Neural progenitor cell (in vitro differentiated cells): Measurements from ENCODE around the gene BACH1. TPM values are rescaled to one million over a fixed set of nuclear protein-coding genes. Genes with fewer than 3 reads are reported as not detected.

Source experiments
- DNase-seq: peaks from one replicate; pipeline ENCODE4 v3.0.0-alpha.2; 2016; ENCODE audit warnings: low spot score
- H2AFZ ChIP-seq: fragments of 200-600 bp; sonication (generic); replicated peaks from 2 replicates; pipeline ENCODE4 v1.6.1; 2016; ENCODE audit warnings: antibody characterized with exemption
- H3F3A ChIP-seq: fragments of 200-600 bp; sonication (generic); 2 replicates; pipeline ENCODE4 v1.6.1; 2016; ENCODE audit warnings: antibody characterized with exemption, low read depth
- H3K27ac ChIP-seq: fragments of 200-600 bp; sonication (generic); 2 replicates; pipeline ENCODE4 v1.5.1; 2016; ENCODE audit warnings: mild to moderate bottlenecking
- H3K27me3 ChIP-seq: fragments of 200-600 bp; sonication (generic); 2 replicates; pipeline ENCODE4 v1.6.1; 2016; ENCODE audit warnings: mild to moderate bottlenecking, moderate library complexity
- H3K36me3 ChIP-seq: fragments of 200-600 bp; sonication (generic); 2 replicates; pipeline ENCODE4 v1.5.1; 2016
- H3K4me1 ChIP-seq: fragments of 200-600 bp; sonication (generic); 2 replicates; pipeline ENCODE4 v1.6.1; 2016; ENCODE audit warnings: mixed run types
- H3K4me2 ChIP-seq: fragments of 200-600 bp; sonication (generic); 2 replicates; pipeline ENCODE4 v1.6.1; 2016
- H3K4me3 ChIP-seq: fragments of 200-600 bp; sonication (generic); 2 replicates; pipeline ENCODE4 v1.5.1; 2016
- H3K79me2 ChIP-seq: fragments of 200-600 bp; sonication (generic); 2 replicates; pipeline ENCODE4 v1.6.1; 2016; ENCODE audit warnings: low read depth
- H3K9ac ChIP-seq: fragments of 200-600 bp; sonication (generic); 2 replicates; pipeline ENCODE4 v1.6.1; 2016
- H3K9me3 ChIP-seq: fragments of 200-600 bp; sonication (generic); 2 replicates; pipeline ENCODE4 v1.5.1; 2016; ENCODE audit warnings: low read depth
- H4K20me1 ChIP-seq: fragments of 200-600 bp; sonication (generic); 2 replicates; pipeline ENCODE4 v1.6.1; 2016; ENCODE audit warnings: low read depth
- H3K27ac Mint-ChIP-seq: 3 replicates; pipeline ENCODE4 v1.8.0; 2021; ENCODE audit warnings: mixed read lengths
- H3K27me3 Mint-ChIP-seq: 2 replicates; pipeline ENCODE4 v1.8.0; 2022; ENCODE audit warnings: low read depth, mild to moderate bottlenecking, inconsistent platforms, moderate library complexity, mixed read lengths; ENCODE audit not compliant: insufficient read depth
- H3K36me3 Mint-ChIP-seq: 3 replicates; pipeline ENCODE4 v1.8.0; 2021; ENCODE audit warnings: mixed read lengths
- H3K4me1 Mint-ChIP-seq: 3 replicates; pipeline ENCODE4 v1.8.0; 2021; ENCODE audit warnings: mixed read lengths
- H3K4me3 Mint-ChIP-seq: 3 replicates; pipeline ENCODE4 v1.8.0; 2021; ENCODE audit warnings: mild to moderate bottlenecking, moderate library complexity, mixed read lengths
- H3K9me3 Mint-ChIP-seq: 3 replicates; pipeline ENCODE4 v1.8.0; 2020; ENCODE audit warnings: mixed read lengths
- EZH2 ChIP-seq: fragments of 200-600 bp; sonication (generic); IDR thresholded peaks from 2 replicates; pipeline ENCODE4 v1.6.1; 2017; ENCODE audit warnings: antibody characterized with exemption, mild to moderate bottlenecking, moderate library complexity
- EZH2phosphoT487 ChIP-seq: fragments of 200-600 bp; sonication (generic); IDR thresholded peaks from 2 replicates; pipeline ENCODE4 v1.6.1; 2017; ENCODE audit warnings: antibody characterized with exemption
- total RNA-seq: library from RNA; depleted of rRNA; stranded (reverse); fragments of >200 nt; gene quantifications from 2 replicates; pipeline ENCODE4 v1.2.3, GENCODE V29; 2015; ENCODE audit warnings: low replicate concordance
- TF ChIP-seq, protein P1 (sequence below): fragments of 200-600 bp; sonication (generic); IDR thresholded peaks from 2 replicates; pipeline ENCODE4 v1.5.1; 2017; ENCODE audit warnings: antibody characterized with exemption, mild to moderate bottlenecking

Gene BACH1
- total RNA-seq, 1 donor from 2014 or later, result 93.8 TPM

DNA sequence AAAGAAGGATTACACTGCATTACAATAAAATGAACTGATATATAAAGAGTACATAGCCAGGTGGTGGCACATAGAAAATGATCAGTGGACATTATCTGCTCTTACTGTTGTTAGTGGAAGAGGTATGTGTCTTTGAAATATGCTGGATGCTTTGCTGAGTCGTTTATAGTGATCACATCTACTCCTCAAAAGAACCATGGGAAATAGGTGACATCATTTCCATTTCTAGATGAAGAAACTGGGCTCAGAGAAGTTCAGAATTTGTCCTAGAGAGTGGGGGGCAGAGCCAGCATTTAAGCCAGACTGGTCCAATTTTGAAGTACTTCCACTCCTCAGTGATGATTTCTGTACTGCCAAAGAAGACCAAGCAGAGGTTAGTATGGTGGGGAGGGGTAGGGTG lies 34.0 kb upstream of the BACH1 start:
- H3K4me3 Mint-ChIP-seq, result no peak overlapping the region
- no peak overlapping the region for H3K9ac ChIP-seq
- TF ChIP-seq, protein P1, sequence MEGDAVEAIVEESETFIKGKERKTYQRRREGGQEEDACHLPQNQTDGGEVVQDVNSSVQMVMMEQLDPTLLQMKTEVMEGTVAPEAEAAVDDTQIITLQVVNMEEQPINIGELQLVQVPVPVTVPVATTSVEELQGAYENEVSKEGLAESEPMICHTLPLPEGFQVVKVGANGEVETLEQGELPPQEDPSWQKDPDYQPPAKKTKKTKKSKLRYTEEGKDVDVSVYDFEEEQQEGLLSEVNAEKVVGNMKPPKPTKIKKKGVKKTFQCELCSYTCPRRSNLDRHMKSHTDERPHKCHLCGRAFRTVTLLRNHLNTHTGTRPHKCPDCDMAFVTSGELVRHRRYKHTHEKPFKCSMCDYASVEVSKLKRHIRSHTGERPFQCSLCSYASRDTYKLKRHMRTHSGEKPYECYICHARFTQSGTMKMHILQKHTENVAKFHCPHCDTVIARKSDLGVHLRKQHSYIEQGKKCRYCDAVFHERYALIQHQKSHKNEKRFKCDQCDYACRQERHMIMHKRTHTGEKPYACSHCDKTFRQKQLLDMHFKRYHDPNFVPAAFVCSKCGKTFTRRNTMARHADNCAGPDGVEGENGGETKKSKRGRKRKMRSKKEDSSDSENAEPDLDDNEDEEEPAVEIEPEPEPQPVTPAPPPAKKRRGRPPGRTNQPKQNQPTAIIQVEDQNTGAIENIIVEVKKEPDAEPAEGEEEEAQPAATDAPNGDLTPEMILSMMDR, result no peak
- TF ChIP-seq EZH2phosphoT487 (no peak), EZH2 (no peak)
- H3K79me2 ChIP-seq, result no peaks in the 10 kb centered on the region
- no peaks in the 10 kb centered on the region for H3K36me3 ChIP-seq
- no peaks in the 10 kb centered on the region for H3K4me1 ChIP-seq
- no peaks in the 10 kb centered on the region for H4K20me1 ChIP-seq
- H3F3A ChIP-seq, result no peaks in the 10 kb centered on the region
- no peak overlapping the region for H3K27ac Mint-ChIP-seq
- no peaks in the 10 kb centered on the region for H3K27me3 ChIP-seq
- no peak overlapping the region for H2AFZ ChIP-seq
- H3K36me3 Mint-ChIP-seq, result no peaks in the 10 kb centered on the region
- no peaks in the 10 kb centered on the region for H3K4me1 Mint-ChIP-seq
- no peak overlapping the region for H3K4me3 ChIP-seq
- no peak overlapping the region for H3K27ac ChIP-seq
- H3K27me3 Mint-ChIP-seq, result no peaks in the 10 kb centered on the region
- no peaks in the 10 kb centered on the region for H3K9me3 ChIP-seq
- no peaks in the 10 kb centered on the region for H3K9me3 Mint-ChIP-seq
- DNase-seq, result no peak
- H3K4me2 ChIP-seq, result no peak overlapping the region

DNA sequence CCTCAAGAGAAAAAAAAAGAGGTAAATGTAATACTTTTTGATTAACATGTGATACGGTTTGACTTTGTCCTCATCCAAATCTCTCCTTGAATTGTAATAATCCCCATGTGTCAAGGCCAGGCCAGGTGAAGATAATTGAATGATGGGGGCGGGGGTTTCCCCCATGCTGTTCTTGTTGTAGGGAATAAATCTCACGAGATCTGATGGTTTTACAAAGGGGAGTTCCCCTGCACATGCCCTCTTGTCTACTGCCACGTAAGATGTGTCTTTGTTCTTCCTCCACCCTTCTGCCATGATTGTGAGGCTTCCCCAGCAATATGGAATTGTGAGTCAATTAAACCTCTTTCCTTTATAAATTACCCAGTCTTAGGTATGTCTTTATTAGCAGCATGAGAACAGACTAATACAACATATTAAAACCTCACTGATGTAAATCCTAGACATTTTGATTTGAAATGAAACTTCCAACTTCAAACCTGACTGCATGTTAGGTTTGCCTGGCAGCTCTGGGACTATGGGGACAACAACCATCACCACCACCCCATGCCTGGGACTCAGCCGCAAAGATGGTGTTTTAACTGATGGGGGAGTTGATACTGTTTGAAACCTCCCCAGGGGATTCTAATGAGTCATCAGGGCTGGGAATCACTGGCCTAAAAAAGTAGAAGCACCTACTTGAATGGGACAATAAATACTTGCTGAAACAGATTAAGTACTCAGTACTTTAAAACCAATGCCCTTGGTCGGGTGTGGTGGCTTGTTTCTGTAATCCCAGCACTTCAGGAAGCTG lies 32.8 kb upstream of the BACH1 start:
- H3K27ac ChIP-seq, result no peak overlapping the region
- no peaks in the 10 kb centered on the region for H3F3A ChIP-seq
- no peak overlapping the region for H3K4me3 Mint-ChIP-seq
- TF ChIP-seq EZH2, result no peak
- no peak for TF ChIP-seq EZH2phosphoT487
- TF ChIP-seq, protein P1, result no peak
- H4K20me1 ChIP-seq, result no peaks in the 10 kb centered on the region
- H3K79me2 ChIP-seq, result no peaks in the 10 kb centered on the region
- no peak overlapping the region for H3K9ac ChIP-seq
- no peaks in the 10 kb centered on the region for H3K4me1 Mint-ChIP-seq
- H3K27me3 ChIP-seq, result no peaks in the 10 kb centered on the region
- no peaks in the 10 kb centered on the region for H3K36me3 Mint-ChIP-seq
- no peak overlapping the region for H3K27ac Mint-ChIP-seq
- DNase-seq, result no peak
- H3K36me3 ChIP-seq, result no peaks in the 10 kb centered on the region
- H2AFZ ChIP-seq, result no peak overlapping the region
- H3K9me3 Mint-ChIP-seq, result no peaks in the 10 kb centered on the region
- no peak overlapping the region for H3K4me2 ChIP-seq
- H3K27me3 Mint-ChIP-seq, result no peaks in the 10 kb centered on the region
- H3K4me1 ChIP-seq, result no peaks in the 10 kb centered on the region
- H3K9me3 ChIP-seq, result no peaks in the 10 kb centered on the region
- no peak overlapping the region for H3K4me3 ChIP-seq

DNA sequence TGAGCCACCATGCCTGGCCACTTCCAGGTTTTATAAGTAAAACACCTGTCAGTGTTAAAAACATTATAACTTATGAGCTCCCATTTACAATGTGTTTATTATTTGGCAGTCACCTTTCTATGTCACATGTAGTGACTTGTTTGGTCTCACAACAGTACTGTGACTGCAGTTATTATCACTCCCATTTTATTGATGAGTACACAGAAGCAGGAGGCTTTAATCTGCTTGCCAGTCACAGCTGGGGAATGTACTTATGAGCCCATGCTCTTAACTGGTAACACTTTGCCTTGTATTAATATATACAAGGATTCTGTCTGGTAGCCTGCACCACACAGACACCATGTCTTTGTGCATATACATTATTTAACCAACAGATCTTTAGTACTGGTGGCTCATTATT lies 31.1 kb upstream of the BACH1 start:
- no peak overlapping the region for H3K27ac ChIP-seq
- H3K79me2 ChIP-seq, result no peaks in the 10 kb centered on the region
- no peak for DNase-seq
- H2AFZ ChIP-seq, result no peak overlapping the region
- H3K9ac ChIP-seq, result no peak overlapping the region
- H3K27me3 ChIP-seq, result no peaks in the 10 kb centered on the region
- no peak overlapping the region for H3K27ac Mint-ChIP-seq
- H3K36me3 Mint-ChIP-seq, result no peaks in the 10 kb centered on the region
- no peaks in the 10 kb centered on the region for H3K36me3 ChIP-seq
- no peak overlapping the region for H3K4me3 Mint-ChIP-seq
- H3K9me3 ChIP-seq, result no peaks in the 10 kb centered on the region
- no peaks in the 10 kb centered on the region for H3F3A ChIP-seq
- no peaks in the 10 kb centered on the region for H3K4me1 Mint-ChIP-seq
- H4K20me1 ChIP-seq, result no peaks in the 10 kb centered on the region
- H3K4me2 ChIP-seq, result no peak overlapping the region
- H3K27me3 Mint-ChIP-seq, result no peaks in the 10 kb centered on the region
- H3K9me3 Mint-ChIP-seq, result no peaks in the 10 kb centered on the region
- no peaks in the 10 kb centered on the region for H3K4me1 ChIP-seq
- no peak overlapping the region for H3K4me3 ChIP-seq
- no peak for TF ChIP-seq EZH2phosphoT487

DNA sequence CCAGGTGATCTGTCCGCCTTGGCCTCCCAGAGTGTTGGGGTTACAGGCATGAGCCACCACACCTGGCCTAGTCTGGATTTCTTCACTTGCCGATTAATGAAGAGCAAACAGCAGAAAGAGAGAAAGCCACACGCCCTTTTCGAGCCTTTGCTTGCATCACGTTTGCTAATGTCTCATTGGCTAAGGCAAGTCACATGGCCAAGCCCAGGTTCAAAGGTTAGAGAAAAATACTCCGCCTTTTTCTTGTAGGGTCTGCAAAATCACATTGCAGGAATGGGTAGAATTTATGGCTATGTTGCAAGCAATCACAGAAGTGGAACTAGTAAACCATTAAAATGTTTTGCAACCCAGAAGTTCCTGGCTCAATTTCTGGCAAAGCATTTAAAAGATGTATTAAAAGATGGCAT lies 26.8 kb upstream of the BACH1 start:
- DNase-seq, result no peak
- no peaks in the 10 kb centered on the region for H3K36me3 Mint-ChIP-seq
- Histone ChIP-seq H3K4me1 (no peaks in the 10 kb centered on the region), H3K27ac (no peak overlapping the region), H4K20me1 (no peaks in the 10 kb centered on the region), H2AFZ (no peak overlapping the region), H3K36me3 (no peaks in the 10 kb centered on the region), H3K27me3 (no peaks in the 10 kb centered on the region), H3K9me3 (no peaks in the 10 kb centered on the region), H3K79me2 (no peaks in the 10 kb centered on the region), H3K4me3 (no peak overlapping the region), H3K4me2 (no peak overlapping the region), H3F3A (no peaks in the 10 kb centered on the region), H3K9ac (no peak overlapping the region)
- no peaks in the 10 kb centered on the region for H3K4me1 Mint-ChIP-seq
- TF ChIP-seq EZH2, result no peak
- TF ChIP-seq, protein P1, result no peak
- TF ChIP-seq EZH2phosphoT487, result no peak
- no peaks in the 10 kb centered on the region for H3K27me3 Mint-ChIP-seq
- H3K9me3 Mint-ChIP-seq, result no peaks in the 10 kb centered on the region
- no peak overlapping the region for H3K27ac Mint-ChIP-seq
- H3K4me3 Mint-ChIP-seq, result no peak overlapping the region
